B cell (primary cell): Measurements from ENCODE around the gene JPH2.

Experiments
- CTCF ChIP-seq: fragments of 200-600 bp; IDR thresholded peaks from one replicate; pipeline ENCODE4 v1.8.0; 2022; ENCODE audit warnings: antibody characterized with exemption, mild to moderate bottlenecking
- EZH2 ChIP-seq: IDR thresholded peaks from 2 replicates; pipeline ENCODE4 v1.6.1; 2012; ENCODE audit warnings: borderline replicate concordance, low read depth, mild to moderate bottlenecking, moderate library complexity, low read length; ENCODE audit not compliant: insufficient read depth, poor library complexity, severe bottlenecking

- no peak for TF ChIP-seq EZH2
- no peak for TF ChIP-seq CTCF
Observed at GRCh38 chr20:44143936-44144335, 43.1 kb downstream of the JPH2 start.
